Stimulated activated naive CD8-positive, alpha-beta T cell treated with anti-CD3 and anti-CD28 coated beads, Interleukin-15, Interleukin-2, amounts not matched to agents 100 U/mL and 50 U/mL, for 24 hours (primary cell): ENCODE measurements around the gene COLEC11.
"Not testable (repeated sequence)": the region's sequence is repeated elsewhere in the genome, so short reads cannot be mapped to it uniquely, and the experiment has no call there.

Source experiments
- ATAC-seq: fragments of 150-1000 bp; cut with Tn5 transposase; one replicate; pipeline ENCODE4 v1.10.0; 2021
- DNase-seq: peaks from one replicate; pipeline ENCODE4 v3.0.0; 2021

COLEC11 gene

DNA sequence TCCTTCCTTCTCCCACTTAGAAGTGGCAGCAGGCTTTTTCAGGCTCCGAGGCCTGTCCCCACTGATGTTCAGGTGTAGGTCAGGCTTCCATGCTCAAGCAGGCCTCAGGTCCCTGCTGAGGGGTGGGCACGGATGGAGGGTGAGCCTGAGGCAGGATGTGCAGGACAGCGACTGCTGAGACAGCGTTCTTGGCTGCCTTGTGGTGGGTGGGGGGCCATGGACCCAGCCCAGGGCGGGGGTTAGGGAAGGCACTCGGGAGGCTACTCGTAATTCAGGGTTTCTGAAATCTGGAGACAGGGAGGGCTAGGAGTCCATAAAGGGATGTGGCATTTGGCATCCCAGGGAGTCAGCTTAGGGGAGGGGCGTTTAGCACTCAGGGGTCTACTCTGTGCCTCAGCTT is 30.3 kb downstream of the COLEC11 start:
- DNase-seq (no peak), ATAC-seq (no peak)

DNA sequence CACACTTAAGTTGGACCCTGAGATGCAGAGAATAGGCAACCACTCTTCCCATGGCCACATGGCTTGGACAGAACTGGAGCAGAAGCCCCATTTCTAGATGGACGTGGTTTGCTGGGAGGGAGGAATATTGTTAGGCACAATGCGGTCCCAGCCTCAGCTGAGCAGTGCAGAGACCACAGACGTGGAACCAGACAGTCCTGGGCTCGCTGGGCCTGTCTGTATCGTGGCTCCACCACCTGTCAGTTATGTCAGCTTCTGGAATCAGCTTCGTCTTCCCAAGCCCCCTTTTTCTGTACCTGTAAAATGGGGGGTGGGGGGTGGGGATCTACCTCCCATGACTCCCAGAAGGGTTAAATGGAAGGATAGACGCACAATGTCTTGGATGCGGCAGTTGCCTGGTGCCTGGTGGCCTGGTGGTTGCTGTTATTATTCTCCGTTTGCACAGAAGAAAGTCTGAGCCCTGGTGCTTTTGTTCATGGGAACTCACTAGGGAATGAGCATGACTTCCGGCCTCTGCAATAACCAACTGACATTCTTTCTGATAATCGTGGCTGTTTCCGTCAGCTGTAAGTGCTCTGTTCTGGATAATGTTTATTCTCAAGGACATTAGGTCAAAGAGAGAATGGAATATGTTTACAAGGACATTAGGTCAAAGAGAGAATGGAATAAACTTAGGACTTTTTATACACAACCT is 31.4 kb downstream of the COLEC11 start:
- ATAC-seq (no peak), DNase-seq (no peak)

GRCh38 chr2:3626812-3627499 is 32.0 kb downstream of the COLEC11 start:
- DNase-seq = no peak
- no peak for ATAC-seq

DNA sequence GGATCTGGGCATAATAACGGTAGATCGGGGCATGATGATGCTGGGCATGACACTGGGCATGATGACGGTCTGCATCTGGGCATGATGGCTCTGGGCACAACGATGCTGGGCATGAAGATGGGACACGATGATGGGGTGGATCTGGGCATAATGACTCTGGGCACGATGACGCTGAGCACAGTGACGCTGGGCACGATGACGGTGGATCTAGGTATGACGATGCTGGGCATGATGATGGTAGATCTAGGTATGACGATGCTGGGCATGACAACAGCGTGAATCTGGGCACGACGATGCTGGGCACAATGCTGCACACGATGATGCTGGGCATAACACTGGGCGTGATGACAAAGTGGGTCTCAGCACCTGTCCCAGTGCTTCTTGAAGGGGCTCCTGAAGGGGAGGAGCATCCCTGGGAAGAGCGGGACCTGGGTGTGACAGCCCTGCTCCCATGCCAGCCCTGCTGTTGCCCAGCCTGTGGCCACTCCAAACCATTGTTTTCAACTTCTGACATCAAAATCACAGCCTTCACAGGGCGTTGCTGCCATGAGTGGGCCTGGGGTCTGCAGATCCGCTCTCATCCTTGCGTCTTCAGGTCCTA is 32.7 kb downstream of the COLEC11 start:
- DNase-seq = no peak
- ATAC-seq = no peak

- no peak for DNase-seq
Measured at GRCh38 chr2:3628241-3628679, 33.3 kb downstream of the COLEC11 start.

DNA sequence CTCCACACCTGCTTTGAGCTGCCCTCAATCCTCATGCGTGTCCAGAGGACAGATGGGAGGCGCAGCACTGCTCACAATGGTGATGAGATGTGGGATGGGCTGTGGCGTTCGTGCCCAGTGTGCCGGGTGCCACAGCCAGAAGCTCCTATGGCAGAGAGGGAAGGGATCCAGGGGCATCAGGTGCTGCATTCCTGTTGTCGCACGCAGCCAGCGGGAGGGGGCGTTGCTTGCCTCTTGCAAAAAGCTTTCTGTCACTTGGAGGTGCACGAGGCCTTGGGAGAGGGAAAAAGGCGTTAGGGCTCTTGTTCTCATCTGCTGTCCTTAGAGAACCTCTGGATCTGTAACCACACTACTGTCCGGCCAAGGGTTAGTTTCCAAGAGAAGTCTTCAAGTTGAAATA is 33.9 kb downstream of the COLEC11 start:
- no peak for DNase-seq
- no peak for ATAC-seq

More at GRCh38 chr2:3628241-3628679, 33.3 kb downstream of the COLEC11 start:
- ATAC-seq = no peak

GRCh38 chr2:3630631-3631030 is 35.7 kb downstream of the COLEC11 start:
- no peak for ATAC-seq
- no peak for DNase-seq

DNA sequence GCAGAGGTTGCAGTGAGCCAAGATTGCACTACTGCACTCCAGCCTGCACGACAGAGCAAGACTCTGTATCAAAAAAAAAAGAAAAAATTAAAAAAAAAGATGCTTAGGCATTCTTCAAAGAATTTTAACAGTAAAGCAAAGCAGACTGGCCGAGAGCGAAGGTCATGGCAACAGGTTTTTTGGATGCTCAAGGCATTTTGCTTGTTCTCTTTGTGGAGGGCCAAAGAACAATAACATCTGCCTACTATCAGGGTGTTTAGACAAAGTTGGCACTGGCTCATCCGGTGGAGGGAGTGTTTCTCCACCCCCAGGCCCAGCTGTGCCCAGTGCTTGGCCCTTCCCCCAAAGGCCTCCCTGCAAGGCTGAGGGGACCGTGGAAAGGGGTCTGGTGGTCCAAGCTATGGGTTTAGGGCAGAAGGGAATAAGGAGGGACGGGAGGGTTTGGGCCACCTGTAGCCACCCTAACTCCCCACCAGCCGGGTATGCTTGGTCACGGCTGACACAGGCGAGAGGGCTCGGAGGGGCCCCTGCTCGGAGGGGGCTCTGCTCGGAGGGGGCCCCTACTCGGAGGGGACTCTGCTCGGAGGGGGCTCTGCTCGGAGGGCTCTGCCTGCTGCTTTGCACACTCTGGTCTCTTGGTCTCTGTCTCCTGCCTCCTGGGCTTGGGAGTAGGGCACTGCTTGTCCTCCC is 36.4 kb downstream of the COLEC11 start:
- no peak for ATAC-seq

DNA sequence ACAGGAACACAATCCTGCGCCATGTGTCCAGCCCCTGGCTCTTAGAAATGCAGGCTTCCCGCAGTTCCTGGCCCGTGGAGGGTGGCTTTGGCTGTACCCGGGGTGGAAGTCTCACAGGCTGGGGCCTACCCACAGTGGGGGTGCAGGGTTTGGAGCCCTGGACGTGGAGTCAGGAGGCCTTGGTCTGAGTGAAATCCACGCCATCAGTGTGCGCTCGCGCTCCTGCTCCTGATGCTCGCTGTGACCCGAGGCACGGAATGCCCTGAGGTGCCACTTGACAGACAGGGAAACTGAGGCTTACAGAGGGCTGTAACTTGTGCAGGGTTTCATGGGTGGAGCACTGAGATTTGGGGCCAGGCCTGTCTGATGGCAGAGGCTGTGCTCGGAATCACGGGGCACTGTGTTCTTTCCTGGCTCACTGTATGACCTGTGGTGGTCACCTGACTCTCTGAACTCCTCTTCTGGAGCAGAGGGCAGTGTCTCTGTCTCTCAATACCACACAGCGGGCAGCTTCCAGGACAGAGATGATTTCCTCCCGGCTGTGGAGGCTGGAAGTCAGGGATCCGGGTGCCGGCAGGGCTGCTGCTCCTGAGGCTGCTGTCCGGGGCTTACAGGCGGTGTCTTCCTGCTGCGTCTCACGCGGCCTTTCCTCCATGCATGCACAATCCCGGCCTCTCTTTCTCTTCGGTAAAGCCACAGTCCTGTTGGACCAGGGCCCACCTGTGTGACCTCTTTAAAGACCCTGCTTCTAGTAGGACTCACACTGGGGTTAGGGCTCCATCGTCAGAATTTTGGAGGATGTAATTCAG is 37.1 kb downstream of the COLEC11 start:
- DNase-seq (no peak), ATAC-seq (no peak)

More for the DNA sequence above, 36.4 kb downstream of the COLEC11 start:
- DNase-seq = no peak

- ATAC-seq = no peak
- no peak for DNase-seq
Measured at GRCh38 chr2:3633089-3633981, 38.4 kb downstream of the COLEC11 start.

- ATAC-seq (no peak), DNase-seq (no peak)
Measured at GRCh38 chr2:3633982-3634595, 39.2 kb downstream of the COLEC11 start.

DNA sequence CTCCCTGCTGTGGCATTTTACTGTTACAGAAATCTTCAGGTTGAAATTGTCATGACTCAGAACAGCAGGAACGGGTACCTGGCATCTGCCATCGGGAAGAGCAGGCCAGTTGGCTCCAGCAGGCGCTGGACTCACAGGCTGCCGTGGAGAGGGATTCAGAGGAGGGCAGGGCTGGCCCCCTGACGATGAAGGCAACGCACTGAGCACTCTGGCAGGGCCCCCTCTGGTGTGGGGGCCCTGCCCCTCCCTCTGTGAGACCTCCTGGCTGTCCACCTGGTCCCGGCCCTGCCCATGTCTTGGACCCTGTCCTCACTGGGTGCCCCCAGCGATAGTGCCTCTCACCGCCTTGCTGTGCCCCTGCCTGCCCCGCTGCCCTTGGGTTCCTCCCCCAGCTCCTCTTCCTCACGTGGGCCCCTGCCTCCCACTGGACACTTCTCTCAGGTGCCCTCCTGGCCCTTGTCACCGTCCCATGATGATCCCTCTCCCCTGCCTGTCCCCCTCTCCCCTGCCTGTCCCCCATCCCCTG is 39.7 kb downstream of the COLEC11 start:
- ATAC-seq = no peak
- no peak for DNase-seq

- no peak for DNase-seq
- ATAC-seq = no peak
Measured at GRCh38 chr2:3635171-3635974, 40.5 kb downstream of the COLEC11 start.

- ATAC-seq, DNase-seq: not testable (repeated sequence)
Measured at GRCh38 chr2:3635975-3636327, 41.0 kb downstream of the COLEC11 start.

DNA sequence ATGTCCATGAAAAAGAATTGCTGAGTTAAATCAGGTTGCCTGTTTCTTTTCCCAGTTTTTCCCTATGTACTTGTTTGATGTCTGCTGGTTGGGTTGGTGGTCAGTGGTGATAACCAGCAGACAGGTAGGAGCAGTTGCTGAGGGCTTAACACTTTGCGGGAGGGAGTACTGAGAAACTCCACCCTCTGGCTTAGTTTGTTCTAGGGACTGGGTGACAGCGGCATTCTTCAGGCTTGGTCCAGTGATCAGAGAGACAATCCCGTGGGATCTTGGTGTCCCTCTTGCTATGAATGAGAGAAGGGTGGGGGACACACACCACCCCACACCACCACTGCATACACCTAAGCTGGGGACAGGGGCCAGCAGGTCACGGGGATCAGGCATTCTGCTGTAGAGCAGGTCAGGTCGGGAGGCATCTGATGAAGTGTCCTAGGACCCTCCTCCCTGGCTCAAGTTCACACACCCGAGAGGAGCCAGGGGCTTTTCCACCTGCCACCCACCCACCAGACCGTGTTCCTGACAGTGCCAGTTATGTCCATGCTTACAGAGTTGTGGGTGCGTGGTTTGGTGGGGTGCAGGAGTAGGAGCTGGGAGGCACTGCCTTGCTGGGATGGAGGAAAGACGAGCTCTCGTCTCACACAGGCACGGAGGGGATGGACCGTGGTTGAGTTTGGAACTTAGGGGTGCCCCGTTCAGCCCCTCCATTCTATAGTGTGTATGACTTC is 41.8 kb downstream of the COLEC11 start:
- ATAC-seq (no peak), DNase-seq (no peak)

DNA sequence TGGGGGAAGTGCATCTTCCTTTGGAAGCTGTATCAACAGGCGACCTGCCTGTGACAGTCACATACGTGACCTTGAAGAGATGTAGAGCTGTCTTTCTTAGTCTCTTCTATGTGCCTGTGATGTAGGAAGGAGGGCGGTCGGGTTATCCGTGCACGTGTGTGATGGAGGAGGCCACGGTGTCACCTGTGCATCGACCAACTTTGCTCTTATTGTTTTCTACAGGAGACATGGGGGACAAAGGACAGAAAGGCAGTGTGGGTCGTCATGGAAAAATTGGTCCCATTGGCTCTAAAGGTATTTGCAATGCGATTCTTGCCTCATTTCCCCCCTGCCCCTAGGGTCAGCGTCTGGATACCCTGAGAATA is 42.4 kb downstream of the COLEC11 start:
- ATAC-seq (no peak), DNase-seq (no peak)

- ATAC-seq (no peak), DNase-seq (no peak)
Measured at GRCh38 chr2:3637692-3638455, 43.0 kb downstream of the COLEC11 start.

DNA sequence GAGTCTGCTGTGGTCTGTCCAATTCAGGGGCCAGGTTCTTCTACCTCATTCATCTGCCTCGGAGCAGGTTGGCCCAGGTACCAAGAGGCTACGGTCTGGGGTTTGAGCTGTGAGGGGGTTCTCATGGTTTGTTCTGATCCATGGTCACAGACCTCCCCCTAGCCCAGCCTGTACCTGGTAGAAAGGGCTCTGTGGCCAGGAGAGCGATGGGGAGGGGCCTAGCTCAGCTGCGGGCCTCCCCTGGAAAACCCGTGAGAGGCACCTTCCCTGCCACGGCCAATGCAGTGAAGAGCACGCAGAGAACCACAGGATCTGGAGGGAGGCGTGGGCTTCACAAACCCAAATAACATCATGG is 43.5 kb downstream of the COLEC11 start:
- ATAC-seq = peak; percentile 10
- no peak for DNase-seq
